ENCODE measurements around the gene LGR4.
"Not testable (repeated sequence)": the region's sequence is repeated elsewhere in the genome, so short reads cannot be mapped to it uniquely, and the experiment has no call there.

LGR4 gene

DNA sequence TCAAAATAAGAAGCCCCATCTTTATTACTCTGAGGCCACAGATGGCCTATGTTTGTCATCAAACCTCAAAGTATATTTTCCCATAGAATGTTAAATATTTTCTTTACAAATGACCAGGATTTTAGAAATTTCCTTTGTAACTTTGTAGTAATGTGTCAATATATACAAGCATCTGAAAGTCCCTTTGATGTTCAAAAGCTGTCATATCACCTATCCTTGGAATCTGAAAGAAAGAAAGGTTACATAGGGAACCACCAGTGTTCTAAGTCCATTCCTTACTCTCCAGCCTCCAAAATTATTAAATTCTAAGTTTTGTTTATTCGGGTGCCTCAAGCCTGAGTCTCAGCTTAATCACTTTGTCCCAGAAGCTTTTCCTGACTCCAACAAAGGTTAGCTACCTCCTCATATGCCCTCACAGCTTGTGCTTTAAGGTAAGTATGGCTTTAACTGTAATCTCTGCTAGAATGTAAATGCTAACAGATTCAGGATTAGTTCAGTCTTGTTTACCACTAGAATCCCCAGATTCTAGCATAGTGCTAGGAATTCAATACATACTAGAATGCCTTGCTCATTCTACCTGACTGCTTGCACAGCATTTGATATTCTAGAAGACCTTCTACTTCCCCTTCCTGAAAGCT, 141.8 kb downstream of the LGR4 start:
- in situ Hi-C loops (cut with MboI; ENCODE audit: low pct_unique_long_range_greater_than_20kb, low sequenced_read_pairs), result no loop called here
- DNase-seq, result peak; percentile 4

DNA sequence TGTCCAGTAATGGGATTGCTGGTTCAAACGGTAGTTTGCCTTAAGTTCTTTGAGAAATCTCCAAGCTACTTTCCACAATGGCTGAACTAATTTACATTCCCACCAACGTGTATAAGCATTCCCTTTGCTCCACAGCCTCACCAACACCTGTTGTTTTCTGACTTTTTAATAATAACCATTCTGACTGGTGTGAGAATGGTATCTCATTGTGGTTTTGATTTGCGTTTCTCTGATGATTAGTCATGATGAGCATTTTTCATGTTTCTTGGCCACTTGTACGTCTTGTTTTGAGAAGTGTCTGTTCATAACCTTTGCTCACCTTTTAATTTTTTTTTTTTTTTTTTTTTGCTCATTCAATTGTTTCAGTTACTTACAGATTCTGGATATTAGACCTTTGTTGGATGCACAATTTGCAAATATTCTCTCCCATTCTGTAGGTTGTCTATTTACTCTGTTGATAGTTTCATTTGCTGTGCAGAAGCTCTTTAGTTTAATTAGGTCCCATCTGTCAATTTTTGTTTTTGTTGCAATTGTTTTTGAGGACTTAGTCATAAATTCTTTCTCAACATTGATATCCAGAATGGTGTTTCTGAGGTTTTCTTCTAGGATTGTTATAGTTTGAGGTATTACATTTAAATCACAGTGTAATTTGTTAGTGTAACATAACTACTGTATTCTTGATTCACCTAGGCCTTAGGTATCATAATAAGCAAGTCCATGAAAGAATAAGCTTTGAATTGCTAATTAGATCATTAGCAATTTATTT, 142.5 kb downstream of the LGR4 start:
- in situ Hi-C loops (cut with MboI; ENCODE audit: low pct_unique_long_range_greater_than_20kb, low sequenced_read_pairs), result no loop called here
- no peak for DNase-seq

GRCh38 chr11:27328614-27329013, 144.0 kb downstream of the LGR4 start:
- no peak for DNase-seq
- in situ Hi-C loops (cut with MboI; ENCODE audit: low pct_unique_long_range_greater_than_20kb, low sequenced_read_pairs), result no loop called here

GRCh38 chr11:27327064-27327463, 145.5 kb downstream of the LGR4 start:
- DNase-seq; in situ Hi-C loops (cut with MboI; ENCODE audit: low pct_unique_long_range_greater_than_20kb, low sequenced_read_pairs): not testable (repeated sequence)

- in situ Hi-C loops (cut with MboI; ENCODE audit: low pct_unique_long_range_greater_than_20kb, low sequenced_read_pairs); DNase-seq: not testable (repeated sequence)
Measured at GRCh38 chr11:27322196-27322595, 150.4 kb downstream of the LGR4 start.

DNA sequence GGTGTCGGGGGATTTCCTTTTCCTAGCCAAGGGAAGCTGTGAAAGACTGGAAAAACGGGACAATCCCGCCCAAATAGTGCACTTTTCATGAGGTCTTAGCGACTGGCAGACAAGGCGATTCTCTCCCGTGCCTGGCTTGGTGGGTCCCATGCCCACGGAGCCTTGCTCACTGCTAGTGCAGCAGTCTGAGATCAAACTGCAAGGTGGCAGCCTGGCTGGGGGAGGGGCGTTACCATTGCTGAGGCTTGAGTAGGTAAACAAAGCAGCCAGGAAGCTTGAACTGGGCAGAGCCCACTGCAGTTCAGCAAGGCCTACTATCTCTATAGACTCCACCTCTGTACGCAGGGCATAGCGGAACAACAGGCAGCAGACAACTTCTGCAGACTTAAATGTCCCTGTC, 151.2 kb downstream of the LGR4 start:
- in situ Hi-C loops (cut with MboI; ENCODE audit: low pct_unique_long_range_greater_than_20kb, low sequenced_read_pairs); DNase-seq: not testable (repeated sequence)

DNA sequence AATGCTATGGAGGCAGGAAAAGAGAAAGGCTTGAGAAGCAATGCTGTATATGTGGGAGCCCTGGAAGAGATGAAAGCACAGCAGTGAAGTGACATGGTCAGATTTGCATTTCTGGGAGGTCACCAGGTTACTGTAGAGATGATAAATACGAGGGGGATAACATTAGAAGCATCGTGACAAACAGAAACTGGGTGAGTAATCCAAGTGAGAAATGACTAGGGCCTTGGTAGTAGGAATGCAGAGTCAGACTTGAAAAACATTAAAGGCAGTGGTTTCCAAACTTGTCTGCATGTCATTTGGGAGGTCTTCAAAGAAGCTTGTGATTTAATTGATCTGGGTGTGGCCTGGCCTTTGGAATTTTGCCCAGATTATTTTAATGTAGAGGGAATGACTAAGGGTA, 153.5 kb downstream of the LGR4 start:
- in situ Hi-C loops (cut with MboI; ENCODE audit: low pct_unique_long_range_greater_than_20kb, low sequenced_read_pairs), result no loop called here
- DNase-seq, result no peak

DNA sequence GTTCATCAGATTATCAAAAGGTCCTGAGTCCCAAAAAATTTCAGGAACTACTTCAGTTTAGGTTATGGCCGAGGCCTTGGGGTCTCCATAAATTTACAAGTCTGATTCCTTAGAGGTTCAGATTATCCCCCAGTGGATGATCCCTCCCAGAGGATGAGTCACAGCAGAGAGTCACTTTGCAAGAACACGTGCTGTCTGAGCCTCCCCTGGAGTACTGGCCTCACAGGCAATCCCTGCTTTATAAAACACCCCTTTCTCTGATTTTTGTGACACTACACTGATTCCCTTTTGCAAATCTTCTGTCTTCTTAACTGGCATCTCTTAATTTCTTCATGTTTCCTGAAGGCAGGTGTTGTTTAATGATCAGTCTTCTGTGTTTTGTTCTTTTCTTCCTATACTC, 154.8 kb downstream of the LGR4 start:
- in situ Hi-C loops (cut with MboI; ENCODE audit: low pct_unique_long_range_greater_than_20kb, low sequenced_read_pairs), result no loop called here
- no peak for DNase-seq
